T-helper 2 cell (primary cell): ENCODE results near the gene SDC4.
A peak's percentile ranks its signal among the peaks of the same experiment; 100 is the strongest.

ENCODE experiments used
- DNase-seq, 5 experiments: peaks; one replicate each; pipeline versions ENCODE4 v3.0.0 to v3.0.0-alpha.2; 2012 to 2022

The SDC4 gene

DNA sequence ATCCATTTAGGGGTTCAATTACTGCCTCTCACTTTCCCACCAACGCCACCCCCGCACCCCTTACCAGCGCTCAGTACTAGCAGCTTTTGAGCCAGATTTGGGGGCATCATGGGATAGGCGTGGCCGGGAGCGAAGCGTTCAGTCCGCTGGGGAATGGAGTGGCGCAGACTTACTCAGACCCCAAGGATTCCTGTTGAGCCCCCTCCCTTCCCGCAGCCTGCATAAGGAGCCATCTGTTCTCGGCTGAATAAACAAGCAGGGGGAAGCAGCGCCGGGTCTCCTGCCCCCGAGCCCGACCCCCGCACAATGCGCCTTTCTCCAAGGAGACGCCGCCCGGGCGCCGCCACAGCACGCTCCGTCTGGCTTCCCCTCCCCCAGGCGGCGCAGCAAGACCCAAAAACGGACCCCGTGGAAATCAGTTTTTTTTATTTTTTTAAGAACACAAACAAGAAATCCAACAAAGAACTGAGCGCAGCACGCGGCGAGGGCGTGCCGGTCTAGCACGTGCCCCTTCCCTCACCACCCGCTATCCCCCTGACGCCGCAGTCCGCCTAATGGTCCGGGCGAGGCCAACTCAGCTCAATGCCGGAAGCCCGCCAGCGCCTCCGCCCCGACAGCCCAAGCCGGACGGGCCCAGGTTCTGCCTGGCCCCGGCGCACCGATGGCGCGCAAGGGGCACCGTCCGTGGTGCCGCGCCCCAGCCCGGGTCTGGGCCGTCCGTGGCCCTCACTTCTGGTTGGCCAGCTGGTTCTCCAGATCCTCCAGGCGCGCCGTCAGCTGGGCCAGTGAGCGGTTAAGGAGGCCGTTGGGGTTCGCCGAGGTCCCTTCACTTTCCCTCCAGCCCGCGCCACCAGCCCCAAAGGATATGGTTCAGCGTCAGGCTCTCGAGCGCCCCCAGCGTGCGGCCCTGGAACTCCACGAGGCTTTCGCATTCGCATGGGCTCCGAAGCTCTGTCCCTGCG, 54.9 kb downstream of the SDC4 start:
- peak; percentile 44 to 79 (median 68) for DNase-seq

DNA sequence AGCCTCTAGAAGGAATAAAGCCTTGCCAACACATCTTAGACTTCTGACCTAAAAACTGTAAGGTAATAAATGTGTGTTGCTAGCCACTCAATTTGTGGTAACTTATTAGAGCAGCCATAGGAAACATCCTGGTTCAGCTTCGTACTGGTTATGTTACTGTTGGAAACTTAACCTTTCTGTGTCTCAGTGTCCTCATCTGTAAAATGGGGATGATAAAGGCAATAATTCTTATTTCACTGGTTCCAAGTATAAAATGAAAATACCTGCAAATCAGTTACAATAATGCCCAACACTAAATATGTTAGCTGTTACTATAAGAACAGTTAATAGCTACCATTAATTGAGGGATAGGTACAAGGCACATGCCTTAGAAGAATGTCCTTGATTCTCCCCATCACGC, 55.9 kb downstream of the SDC4 start:
- DNase-seq, result no peak

DNA sequence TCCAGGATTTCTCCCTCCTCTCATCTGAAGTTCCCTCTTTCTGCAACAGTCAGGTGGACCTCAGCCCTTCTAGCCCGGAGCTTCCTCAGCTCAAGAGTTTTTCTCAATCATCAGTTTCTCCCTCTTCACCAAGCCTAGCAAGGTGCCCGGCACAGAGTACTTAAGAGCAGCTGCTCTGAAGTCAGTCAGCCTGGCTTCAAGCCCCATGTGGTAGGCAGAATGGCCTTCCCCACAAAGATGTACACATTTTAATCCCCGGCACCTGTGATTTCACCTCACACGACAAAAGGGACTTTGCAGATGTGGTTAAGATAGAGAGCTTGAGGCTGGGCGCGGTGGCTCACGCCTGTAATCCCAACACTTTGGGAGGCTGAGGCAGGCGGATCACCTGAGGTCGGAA, 56.7 kb downstream of the SDC4 start:
- DNase-seq, result no peak

DNA sequence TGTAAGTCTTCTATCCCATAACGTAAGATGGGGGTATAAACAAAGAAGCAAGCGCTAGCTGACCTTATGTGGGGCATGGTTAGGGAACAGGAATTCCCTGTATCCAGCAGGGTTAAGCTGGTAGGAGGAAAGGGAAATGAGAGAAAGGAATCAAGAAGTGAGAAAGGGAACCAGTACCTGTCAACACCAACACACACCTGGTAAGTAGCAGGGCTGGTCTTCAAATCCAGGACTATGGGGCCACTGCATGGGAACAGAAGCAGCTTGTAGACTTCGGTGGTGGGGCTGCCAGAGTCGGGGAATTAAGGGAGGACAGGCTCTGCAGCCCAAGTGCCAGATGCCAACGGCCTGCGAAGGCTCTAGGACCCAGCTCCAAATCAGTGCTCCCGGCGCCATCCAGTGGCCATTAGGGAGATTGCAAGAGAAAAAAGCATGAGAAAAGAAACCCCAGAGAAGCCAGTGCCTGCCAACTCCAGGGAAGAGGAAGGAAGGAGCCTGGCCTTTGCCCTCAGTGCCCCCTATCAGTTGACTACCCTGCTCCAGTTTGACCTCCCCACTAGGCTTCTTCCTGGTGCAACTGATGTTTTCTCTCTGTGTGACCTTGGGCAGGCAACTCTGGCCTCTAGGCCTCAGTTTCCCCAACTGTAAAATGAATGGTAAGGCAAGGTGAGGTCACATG, 57.4 kb downstream of the SDC4 start:
- DNase-seq, result peak in 4 of 5 experiments; percentile 17 to 61 (median 46)

DNA sequence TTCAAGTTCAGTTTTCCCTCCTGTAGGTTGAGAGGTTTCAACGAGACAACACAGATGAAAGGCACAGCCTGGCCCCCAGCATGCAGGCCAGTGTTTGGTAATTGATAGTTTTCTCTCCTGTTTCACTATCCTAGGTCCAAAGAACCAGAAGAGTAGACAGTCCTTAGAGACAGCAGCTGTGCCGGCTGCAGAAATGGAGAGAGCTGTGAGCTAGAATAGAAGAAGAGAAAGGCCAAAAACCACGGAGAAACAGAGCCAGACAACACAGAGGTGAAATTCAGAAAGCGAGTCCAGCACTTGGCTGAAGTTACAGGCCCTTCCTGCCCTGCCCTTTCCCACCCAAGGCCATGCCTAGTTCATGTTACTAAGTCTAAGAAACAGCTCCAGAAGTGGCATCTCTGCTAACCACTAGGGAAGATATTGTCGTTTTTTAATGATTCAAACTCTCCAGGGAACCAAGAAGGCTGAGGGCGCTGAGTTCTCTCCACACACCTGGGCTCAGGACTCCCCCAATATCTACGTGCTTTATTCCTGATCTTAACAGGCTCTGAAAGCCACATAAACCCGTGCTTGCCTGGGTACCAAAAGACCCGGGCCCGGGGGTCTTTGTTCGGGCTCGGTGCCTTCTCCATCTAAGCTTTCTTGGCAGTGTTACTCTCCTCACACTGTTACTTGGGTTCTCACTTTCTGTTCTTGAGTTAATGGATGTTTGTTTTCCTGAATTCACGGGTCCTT, 58.1 kb downstream of the SDC4 start:
- DNase-seq, result no peak

DNA sequence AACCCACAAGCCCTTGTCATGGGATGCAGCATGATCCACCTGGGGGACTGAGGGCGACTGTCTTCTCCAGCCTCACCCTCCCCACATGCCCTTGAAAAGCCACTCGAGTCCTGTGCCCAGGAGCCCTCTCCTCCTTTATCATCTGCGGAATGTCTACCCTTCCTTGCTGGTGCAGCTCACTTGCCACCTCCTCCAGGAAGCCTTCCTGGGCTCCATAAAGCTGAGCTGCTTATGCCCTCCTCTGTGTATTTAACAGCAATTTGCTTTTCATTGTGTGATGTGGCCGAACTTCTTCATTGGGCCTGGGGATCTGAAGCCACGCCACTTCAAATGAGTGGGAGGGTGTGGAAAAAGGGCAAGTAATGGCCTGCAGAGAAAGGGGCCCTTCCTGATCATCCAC, 59.4 kb downstream of the SDC4 start:
- DNase-seq, result no peak

DNA sequence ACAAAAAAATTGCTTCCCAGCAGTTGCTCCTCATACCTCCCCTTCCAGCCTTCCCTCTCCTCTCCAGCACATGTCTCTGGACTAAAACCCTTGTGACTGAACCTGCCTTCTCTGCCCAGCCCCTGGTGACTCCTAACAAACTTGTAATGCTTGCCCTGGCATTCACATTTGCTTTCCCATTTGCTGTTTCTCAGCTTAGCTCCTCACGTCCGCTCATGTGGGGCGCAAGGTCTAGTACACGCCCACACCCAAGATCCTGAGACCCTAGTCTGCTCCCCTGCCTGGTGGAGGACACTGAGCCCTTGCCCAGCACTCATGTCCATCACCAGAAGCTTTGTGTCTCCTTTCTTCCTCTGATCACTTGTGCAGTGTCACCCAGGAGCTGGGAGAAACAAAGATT, 59.8 kb downstream of the SDC4 start:
- no peak for DNase-seq

DNA sequence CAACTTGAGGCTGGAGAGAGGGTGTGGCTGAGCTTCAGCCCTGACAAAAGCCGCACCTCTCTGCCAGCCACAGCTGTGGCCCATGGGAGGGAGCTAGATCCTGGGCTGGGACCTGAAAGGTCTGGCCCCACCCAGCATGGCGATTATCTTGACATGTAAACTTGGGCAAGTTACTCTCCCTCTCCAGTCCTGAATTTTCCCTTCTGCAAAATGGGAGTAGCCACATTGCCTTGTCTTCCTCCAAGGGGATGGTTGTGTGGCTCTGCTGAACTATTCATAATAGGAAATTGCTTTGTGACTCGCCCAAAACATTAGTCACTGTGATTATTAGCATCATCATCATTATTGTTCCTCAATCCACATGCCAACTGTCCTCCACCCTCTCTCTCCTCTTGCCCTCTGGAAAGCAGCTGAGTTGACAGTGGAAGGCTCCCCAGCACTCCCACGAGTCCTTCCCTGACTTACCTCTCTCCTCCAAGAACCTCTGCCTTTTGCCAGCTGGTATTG, 64.6 kb downstream of the SDC4 start:
- DNase-seq, result no peak

DNA sequence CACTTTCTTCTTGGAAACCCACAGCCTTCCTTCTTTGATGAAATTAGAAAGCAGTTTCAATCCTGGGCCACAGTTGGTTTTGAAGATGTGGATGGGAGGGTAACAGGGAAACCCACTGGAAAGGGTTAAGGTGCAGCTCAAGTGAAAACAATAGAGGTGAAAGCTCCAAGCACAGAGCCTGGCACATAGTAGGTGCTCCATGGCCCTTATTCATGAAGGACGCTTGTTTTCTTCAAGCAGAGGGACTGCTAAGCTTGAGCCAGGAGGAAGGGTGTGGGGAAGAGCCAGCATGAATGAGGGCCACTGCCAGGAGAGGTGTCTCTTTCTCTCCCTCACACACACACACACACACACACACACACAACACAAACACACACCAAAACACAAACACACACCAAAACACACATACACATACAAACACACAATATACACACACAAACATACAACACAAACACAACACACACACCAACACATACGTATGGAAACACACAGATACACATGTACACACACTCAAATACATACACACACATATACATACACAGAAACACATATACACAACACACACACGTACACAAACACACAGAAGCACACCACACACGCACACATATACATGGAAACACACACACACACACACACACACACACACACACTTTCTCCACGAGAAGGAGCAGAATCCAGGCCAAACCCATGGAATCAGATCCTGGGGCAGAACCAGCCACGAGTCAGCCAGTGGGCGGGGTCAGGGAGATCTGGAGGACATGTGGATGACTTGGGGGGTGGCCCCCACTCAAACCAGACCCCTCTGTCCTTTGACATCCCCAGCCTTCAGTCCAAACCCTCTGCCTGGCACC, 65.3 kb downstream of the SDC4 start:
- no peak for DNase-seq

DNA sequence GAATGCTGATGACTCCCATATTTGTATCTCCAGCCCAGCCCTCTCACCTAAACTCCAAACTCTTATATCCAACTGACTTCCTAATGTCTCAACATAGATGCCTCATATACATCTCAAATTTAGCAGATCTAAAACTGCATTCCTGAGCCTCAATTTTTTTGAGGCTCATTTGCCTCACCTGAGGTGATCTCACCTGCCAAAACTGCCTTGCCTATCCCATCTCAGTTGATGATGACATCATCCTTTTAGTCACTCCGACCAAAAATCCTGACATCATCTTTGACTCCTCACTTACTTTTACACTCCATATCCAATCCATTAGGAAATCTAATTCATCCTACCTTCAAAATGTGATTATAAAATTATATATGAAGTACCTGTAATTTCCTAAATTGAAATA, 68.2 kb downstream of the SDC4 start:
- DNase-seq, result no peak

DNA sequence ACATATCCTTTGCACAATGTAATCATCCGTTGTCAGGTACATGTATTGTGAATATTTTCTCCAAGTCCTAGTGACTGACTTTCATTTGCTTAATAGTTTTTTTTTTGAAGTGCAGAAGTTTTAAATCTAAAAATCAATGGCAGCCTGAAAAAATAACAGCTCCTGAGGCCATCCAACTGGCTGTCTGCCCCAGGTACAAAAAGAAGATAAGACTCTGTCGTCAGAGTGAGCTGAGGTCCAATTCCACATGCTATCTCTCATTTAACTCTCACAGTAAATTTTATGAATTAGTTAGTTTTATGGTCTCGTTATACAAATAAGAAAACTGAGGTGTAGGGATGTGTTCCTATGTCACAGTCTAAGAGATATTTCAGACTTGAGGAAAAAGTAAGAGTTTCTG, 72.9 kb downstream of the SDC4 start:
- DNase-seq, result no peak
